Gastrocnemius medialis (tissue), 4 donors: ENCODE results near the gene MAP3K7CL. TPM values are rescaled to one million over a fixed set of nuclear protein-coding genes. Genes with fewer than 3 reads are reported as not detected.

ENCODE experiments used
- ATAC-seq, 2 donors: fragments of 150-250 bp; one replicate each; pipeline ENCODE4 v1.9.1; 2016
- DNase-seq, 2 donors: peaks; one replicate each; pipeline ENCODE4 v3.0.0-alpha.2; 2019
- H3K27ac ChIP-seq, 4 donors: fragments of 200-600 bp; sonication (generic); 1 replicate in 1 of 4; 2 replicates in 3 of 4; pipeline ENCODE4 v1.5.1; 2016 to 2018; ENCODE audit warnings: mild to moderate bottlenecking in 2 of 4, moderate library complexity in 1 of 4
- H3K27me3 ChIP-seq, 3 donors: fragments of 200-600 bp; sonication (generic) in 2 of 3; 1 replicate in 1 of 3; 2 replicates in 2 of 3; pipeline versions ENCODE4 v1.5.1 to v1.6.0; 2016 to 2019; ENCODE audit warnings: mild to moderate bottlenecking in 1 of 3, moderate library complexity in 1 of 3
- H3K36me3 ChIP-seq, 2 donors: fragments of 200-600 bp; sonication (generic) in 1 of 2; one replicate each; pipeline ENCODE4 v1.5.1; 2017 to 2018
- H3K4me1 ChIP-seq, 2 donors: fragments of 200-600 bp; sonication (generic) in 1 of 2; one replicate each; pipeline ENCODE4 v1.5.1; 2016 to 2017; ENCODE audit warnings: mild to moderate bottlenecking in 2 of 2
- H3K4me3 ChIP-seq, 4 donors: fragments of 200-600 bp; sonication (generic) in 3 of 4; 1 replicate in 1 of 4; 2 replicates in 3 of 4; pipeline ENCODE4 v1.5.1; 2016 to 2019; ENCODE audit warnings: mild to moderate bottlenecking in 2 of 4
- H3K9me3 ChIP-seq, 3 donors: fragments of 200-600 bp; sonication (generic) in 2 of 3; 1 replicate in 1 of 3; 2 replicates in 2 of 3; pipeline ENCODE4 v1.5.1; 2016 to 2019
- CTCF ChIP-seq, 5 experiments: fragments of 450-650 bp in 3 of 5; fragments of 200-600 bp in 2 of 5; sonication (generic) in 2 of 5; IDR thresholded peaks in 4 of 5; conservative IDR thresholded peaks in 1 of 5; 1 replicate in 4 of 5; 2 replicates in 1 of 5; pipeline ENCODE4 v1.5.1; 2016 to 2019; ENCODE audit warnings: antibody characterized with exemption in 5 of 5, mild to moderate bottlenecking in 3 of 5, moderate library complexity in 3 of 5
- POLR2A ChIP-seq, 2 donors: fragments of 450-650 bp; IDR thresholded peaks; one replicate each; pipeline ENCODE4 v1.6.1; 2017; ENCODE audit warnings: antibody characterized with exemption in 2 of 2, mild to moderate bottlenecking in 2 of 2, moderate library complexity in 2 of 2
- in situ Hi-C, 4 donors: fragments of 200-750 bp; cut with MboI; loops; one replicate each; pipeline versions ENCODE4 v1.15.0 to v1.8.0; 2017; ENCODE audit warnings: low sequenced_read_pairs in 4 of 4
- intact Hi-C: fragments of 100-400 bp; cut with DNase I; formaldehyde crosslinking; loops from one replicate; pipeline ENCODE4 v1.15.1; 2023; ENCODE audit warnings: low total_unique reads
- total RNA-seq, 4 donors: library from RNA; depleted of rRNA; stranded (reverse); fragments of >200 nt; gene quantifications; one replicate each; pipeline versions ENCODE4 v1.1.0 to v1.2.3, GENCODE V29; 2016

The MAP3K7CL gene
- total RNA-seq, 4 donors from 2014 or later, result 4.3 to 17.4 (median 15.5) TPM; not detected in 1

GRCh38 chr21:29133796-29134195, 3.4 kb downstream of the MAP3K7CL start:
- ATAC-seq, result no peak
- intact Hi-C loops, result no loop called here
- Histone ChIP-seq H3K36me3 (no peaks in the 10 kb centered on the region), H3K9me3 (no peaks in the 10 kb centered on the region), H3K4me1 (peaks cover 11 to 12% of the 10 kb centered on the region in 2 donors), H3K27ac (no peak overlapping the region), H3K4me3 (no peak overlapping the region), H3K27me3 (no peaks in the 10 kb centered on the region)
- DNase-seq, result no peak
- no peak for TF ChIP-seq POLR2A (IDR thresholded peaks at IDR 0.05)
- in situ Hi-C loops, result no loop called here

- in situ Hi-C loops, result no loop called here
Measured at GRCh38 chr21:29135481-29135880, 5.0 kb downstream of the MAP3K7CL start.

GRCh38 chr21:29136033-29136432, 5.6 kb downstream of the MAP3K7CL start:
- intact Hi-C loops (no loop called here), in situ Hi-C loops (no loop called here)
- peaks cover 3 to 6% of the 10 kb centered on the region in 2 donors for H3K4me1 ChIP-seq
- H3K9me3 ChIP-seq, result no peaks in the 10 kb centered on the region
- DNase-seq (no peak), ATAC-seq (no peak)
- no peak overlapping the region for H3K27ac ChIP-seq
- H3K36me3 ChIP-seq, result no peaks in the 10 kb centered on the region
- no peaks in the 10 kb centered on the region for H3K27me3 ChIP-seq
- TF ChIP-seq POLR2A (IDR thresholded peaks at IDR 0.05), result no peak
- TF ChIP-seq CTCF (IDR thresholded peaks at IDR 0.05 in 4 of 5, conservative IDR thresholded peaks at IDR 0.05 in 1 of 5), result no peak
- H3K4me3 ChIP-seq, result no peak overlapping the region

More at GRCh38 chr21:29135481-29135880, 5.0 kb downstream of the MAP3K7CL start:
- TF ChIP-seq CTCF (IDR thresholded peaks at IDR 0.05 in 4 of 5, conservative IDR thresholded peaks at IDR 0.05 in 1 of 5) (no peak), POLR2A (IDR thresholded peaks at IDR 0.05) (no peak)
- Histone ChIP-seq H3K4me3 (no peak overlapping the region), H3K27me3 (no peaks in the 10 kb centered on the region), H3K9me3 (no peaks in the 10 kb centered on the region), H3K27ac (no peak overlapping the region), H3K36me3 (no peaks in the 10 kb centered on the region), H3K4me1 (peaks cover 7 to 11% of the 10 kb centered on the region in 2 donors)
- no peak for DNase-seq
- intact Hi-C loops, result no loop called here
- no peak for ATAC-seq

GRCh38 chr21:29144736-29145353, 14.4 kb downstream of the MAP3K7CL start:
- peak in 1 of 2 donors; percentile 19 for ATAC-seq
- Histone ChIP-seq H3K4me3 (no peak overlapping the region), H3K27ac (peak overlapping the region; percentile 78 to 91 (median 84)), H3K9me3 (no peaks in the 10 kb centered on the region), H3K27me3 (no peaks in the 10 kb centered on the region), H3K4me1 (peaks cover 54 to 55% of the 10 kb centered on the region in 2 donors), H3K36me3 (no peaks in the 10 kb centered on the region)
- in situ Hi-C loops, result no loop called here
- DNase-seq, result no peak
- intact Hi-C loops, result loop anchor here (1.0 to 10.0 kb wide), 4 partner anchors 15 to 260 kb away; partner anchors contain the start of genes CCT8 and MAP3K7CL
- no peak for TF ChIP-seq POLR2A (IDR thresholded peaks at IDR 0.05)
- no peak for TF ChIP-seq CTCF (IDR thresholded peaks at IDR 0.05 in 4 of 5, conservative IDR thresholded peaks at IDR 0.05 in 1 of 5)

- Histone ChIP-seq H3K4me3 (no peak overlapping the region), H3K4me1 (peaks cover 59 to 60% of the 10 kb centered on the region in 2 donors), H3K27me3 (no peaks in the 10 kb centered on the region), H3K27ac (peak overlapping the region; percentile 78 to 91 (median 84)), H3K36me3 (no peaks in the 10 kb centered on the region), H3K9me3 (no peaks in the 10 kb centered on the region)
- ATAC-seq (peak; percentile 93 to 94), DNase-seq (peak; percentile 74 to 81)
- in situ Hi-C loops, result no loop called here
- TF ChIP-seq CTCF (IDR thresholded peaks at IDR 0.05 in 4 of 5, conservative IDR thresholded peaks at IDR 0.05 in 1 of 5) (no peak), POLR2A (IDR thresholded peaks at IDR 0.05) (peak in 1 of 2 donors; percentile 41)
- intact Hi-C loops, result loop anchor here (1.0 to 10.0 kb wide), 4 partner anchors 15 to 261 kb away; partner anchors contain the start of genes CCT8 and MAP3K7CL
Measured at GRCh38 chr21:29145354-29145782, 14.9 kb downstream of the MAP3K7CL start.
